K562 treated with DMSO at 1 percent for 24 hours (cell line): ENCODE measurements around the gene TLE1. TPM values are rescaled to one million over a fixed set of nuclear protein-coding genes. Genes with fewer than 3 reads are reported as not detected.

Experiments used
- total RNA-seq: library from RNA; unstranded; fragments of 300-600 nt; gene quantifications from 2 replicates; pipeline ENCODE4 v1.2.3, GENCODE V29; 2022; ENCODE audit warnings: low read depth; ENCODE audit not compliant: insufficient read depth

TLE1 gene
- total RNA-seq = not detected in 2 replicates

GRCh38 chr9:81689343-81690175 lies at the start of gene TLE1:
TSS of gene TLE1 (minus strand) at chr9:81689547. CDS start at chr9:81688240, 1,307 bp downstream.

Other genes starting within 250 kb of the TLE1 start
- gene SPATA31D4, start 238.9 kb upstream of the TLE1 start, total RNA-seq = not detected in 2 replicates